ENCODE results near the gene TPT1. TPM values are rescaled to one million over a fixed set of nuclear protein-coding genes. Genes with fewer than 3 reads are reported as not detected.

The TPT1 gene
- 1,000 to 10,000 TPM; 8,575 to 8,858 TPM for total RNA-seq

GRCh38 chr13:45341034-45341798 lies at the start of gene TPT1:
Gene TPT1, minus strand, starts transcription at chr13:45341183. Its CDS starts 114 bp downstream, at chr13:45341069.

Other genes with a start within 250 kb of the TPT1 start
- gene GTF2F2, start 220.7 kb downstream of the TPT1 start, total RNA-seq: 10 to 100 TPM; 15.5 to 16.3 TPM
- not detected for gene KCTD4, start 140.1 kb downstream of the TPT1 start, total RNA-seq
- gene SLC25A30, start 77.2 kb upstream of the TPT1 start, total RNA-seq: 10 to 100 TPM; 14.3 to 16.7 TPM
- gene COG3, start 123.8 kb upstream of the TPT1 start, total RNA-seq: 10 to 100 TPM; 26.5 to 28.0 TPM

All from activated naive CD4-positive, alpha-beta T cell treated with anti-CD3 and anti-CD28 coated beads, Interleukin-2, amount 10 ng/mL, durations not matched to agents 5 hours and 36 hours (primary cell).